HG03575 (cell line): ENCODE results near the gene NDUFAF2.
"Not testable (repeated sequence)": the region's sequence is repeated elsewhere in the genome, so short reads cannot be mapped to it uniquely, and the experiment has no call there.

Experiments
- ATAC-seq: cut with Tn5 transposase; IDR thresholded peaks from one replicate; pipeline ENCODE4 v1.9.1; 2021; ENCODE audit not compliant: unreplicated experiment, insufficient number of reproducible peaks, low FRiP score; ENCODE audit errors: extremely low read depth

NDUFAF2 gene

GRCh38 chr5:61089351-61089750, 144.3 kb downstream of the NDUFAF2 start:
- ATAC-seq: no peak

- ATAC-seq: not testable (repeated sequence)
These were observed 148.2 kb downstream of the NDUFAF2 start for GRCh38 chr5:61093046-61093771.

- no peak for ATAC-seq
These were observed 152.5 kb downstream of the NDUFAF2 start for GRCh38 chr5:61097465-61097864.

GRCh38 chr5:61098251-61098995, 153.4 kb downstream of the NDUFAF2 start:
- ATAC-seq: no peak

- no peak for ATAC-seq
These were observed 155.4 kb downstream of the NDUFAF2 start for GRCh38 chr5:61100437-61100836.

GRCh38 chr5:61114441-61114840, 169.4 kb downstream of the NDUFAF2 start:
- no peak for ATAC-seq

GRCh38 chr5:61115968-61116367, 171.0 kb downstream of the NDUFAF2 start:
- no peak for ATAC-seq

- no peak for ATAC-seq
These were observed 174.1 kb downstream of the NDUFAF2 start for GRCh38 chr5:61119066-61119465.

GRCh38 chr5:61120534-61120933, 175.5 kb downstream of the NDUFAF2 start:
- no peak for ATAC-seq

- no peak for ATAC-seq
These were observed 178.1 kb downstream of the NDUFAF2 start for GRCh38 chr5:61123145-61123544.

GRCh38 chr5:61130289-61130688, 185.3 kb downstream of the NDUFAF2 start:
- ATAC-seq: no peak

GRCh38 chr5:61132559-61132958, 187.6 kb downstream of the NDUFAF2 start:
- ATAC-seq: no peak

GRCh38 chr5:61137835-61138234, 192.8 kb downstream of the NDUFAF2 start:
- no peak for ATAC-seq

GRCh38 chr5:61139094-61139873, 194.3 kb downstream of the NDUFAF2 start:
- ATAC-seq: no peak

GRCh38 chr5:61139931-61140330, 194.9 kb downstream of the NDUFAF2 start:
- ATAC-seq: no peak

- no peak for ATAC-seq
These were observed 196.8 kb downstream of the NDUFAF2 start for GRCh38 chr5:61141801-61142200.

- ATAC-seq: no peak
These were observed 197.4 kb downstream of the NDUFAF2 start for GRCh38 chr5:61142391-61142790.

GRCh38 chr5:61142811-61143210, 197.8 kb downstream of the NDUFAF2 start:
- ATAC-seq: no peak

- no peak for ATAC-seq
These were observed 203.5 kb downstream of the NDUFAF2 start for GRCh38 chr5:61148515-61148914.

- ATAC-seq: no peak
These were observed 206.9 kb downstream of the NDUFAF2 start for GRCh38 chr5:61151893-61152292.
